Cortex of kidney (tissue), 1 donor: ENCODE results near the gene ZNF337.
"Not testable (repeated sequence)": the region's sequence is repeated elsewhere in the genome, so short reads cannot be mapped to it uniquely, and the experiment has no call there.

Experiments
- DNase-seq: peaks from one replicate; lab custom pipeline; 2025; lab: John Stamatoyannopoulos, UW

The ZNF337 gene

GRCh38 chr20:25695532-25696370 is 902 bp downstream of the ZNF337 start:
- DNase-seq, result no peak

GRCh38 chr20:25692499-25692898 is 4.2 kb downstream of the ZNF337 start:
- DNase-seq, result no peak

- no peak for DNase-seq
Observed at GRCh38 chr20:25690427-25690826, 6.2 kb downstream of the ZNF337 start.

- no peak for DNase-seq
Observed at GRCh38 chr20:25686081-25687067, 10.3 kb downstream of the ZNF337 start.

GRCh38 chr20:25685276-25686080 is 11.2 kb downstream of the ZNF337 start:
- no peak for DNase-seq

- DNase-seq, result not testable (repeated sequence)
Observed at GRCh38 chr20:25683826-25684225, 12.8 kb downstream of the ZNF337 start.

- DNase-seq, result no peak
Observed at GRCh38 chr20:25683050-25683449, 13.6 kb downstream of the ZNF337 start.

- no peak for DNase-seq
Observed at GRCh38 chr20:25676164-25676809, 20.4 kb downstream of the ZNF337 start.

- DNase-seq, result no peak
Observed at GRCh38 chr20:25675161-25675560, 21.5 kb downstream of the ZNF337 start.

- DNase-seq, result no peak
Observed at GRCh38 chr20:25672659-25673235, 23.9 kb downstream of the ZNF337 start.

- DNase-seq, result no peak
Observed at GRCh38 chr20:25669826-25670422, 26.7 kb downstream of the ZNF337 start.

- no peak for DNase-seq
Observed at GRCh38 chr20:25668446-25668845, 28.2 kb downstream of the ZNF337 start.

GRCh38 chr20:25659999-25660398 is 36.7 kb downstream of the ZNF337 start:
- no peak for DNase-seq

GRCh38 chr20:25654487-25654886 is 42.2 kb downstream of the ZNF337 start:
- DNase-seq, result no peak

GRCh38 chr20:25652866-25653265 is 43.8 kb downstream of the ZNF337 start:
- not testable (repeated sequence) for DNase-seq

GRCh38 chr20:25644814-25645213 is 51.8 kb downstream of the ZNF337 start:
- no peak for DNase-seq

GRCh38 chr20:25643716-25644115 is 52.9 kb downstream of the ZNF337 start:
- no peak for DNase-seq

GRCh38 chr20:25637247-25637646 is 59.4 kb downstream of the ZNF337 start:
- no peak for DNase-seq

- DNase-seq, result no peak
Observed at GRCh38 chr20:25632940-25633790, 63.5 kb downstream of the ZNF337 start.

- DNase-seq, result not testable (repeated sequence)
Observed at GRCh38 chr20:25630615-25631014, 66.0 kb downstream of the ZNF337 start.
